ENCODE results near the gene MFF.

The MFF gene

GRCh38 chr2:227390468-227391256 is 65.6 kb downstream of the MFF start:
- no peaks in the 10 kb centered on the region for H3K9me3 ChIP-seq (ENCODE audit: control insufficient read depth, insufficient read depth, low read depth, low read length)
- TF ChIP-seq REST (tag by site-specific recombination; IDR thresholded peaks at IDR 0.05): no peak
- no peak for TF ChIP-seq PRDM10 (tag by site-specific recombination; IDR thresholded peaks at IDR 0.05)
- TF ChIP-seq ZNF518A (tag by site-specific recombination; conservative IDR thresholded peaks at IDR 0.05; ENCODE audit: low read depth): no peak
- TF ChIP-seq GFI1B (tag by site-specific recombination; IDR thresholded peaks at IDR 0.05): no peak
- TF ChIP-seq INSM2 (tag by site-specific recombination; IDR thresholded peaks at IDR 0.05): no peak
- TF ChIP-seq ZNF19 (tag by site-specific recombination; IDR thresholded peaks at IDR 0.05; ENCODE audit: low read depth): no peak
- no peak for TF ChIP-seq PRDM6 (tag by site-specific recombination; IDR thresholded peaks at IDR 0.05)
- no peak for TF ChIP-seq ZSCAN18 (tag by site-specific recombination; IDR thresholded peaks at IDR 0.05)
- no peak for TF ChIP-seq REPIN1 (tag by site-specific recombination; IDR thresholded peaks at IDR 0.05; ENCODE audit: low read depth)
- no peak for TF ChIP-seq ZSCAN4 (tag by site-specific recombination; IDR thresholded peaks at IDR 0.05)
- TF ChIP-seq ZNF174 (tag by site-specific recombination; IDR thresholded peaks at IDR 0.05): no peak
- TF ChIP-seq ZNF394 (tag by site-specific recombination; IDR thresholded peaks at IDR 0.05; ENCODE audit: borderline replicate concordance): no peak
- no peak for TF ChIP-seq ZNF600 (tag by site-specific recombination; IDR thresholded peaks at IDR 0.05)
- POLR2A ChIA-PET: no interaction called here
- CTCF ChIA-PET: interaction anchor here (0.7 kb wide), 1 partner anchor 26 kb away, joined by 3 read pairs; no protein-coding TSS in a partner anchor
- H3K27ac ChIP-seq (ENCODE audit: extremely low read depth, low read depth, low read length): no peak overlapping the region
- no peaks in the 10 kb centered on the region for H3K4me1 ChIP-seq (ENCODE audit: control insufficient read depth, insufficient read depth, low read length)
- H3K36me3 ChIP-seq (ENCODE audit: control insufficient read depth in 2 of 2, insufficient read depth in 1 of 2, low read length in 2 of 2): no peaks in the 10 kb centered on the region
- no peak overlapping the region for H3K4me3 ChIP-seq (ENCODE audit: low read depth, low read length)

Measured in HEK293 (cell line).